Measurements from ENCODE around the gene PEAK3. TPM values are rescaled to one million over a fixed set of nuclear protein-coding genes. Genes with fewer than 3 reads are reported as not detected.

Gene PEAK3
- total and polyA plus RNA-seq, 2 donors (not counting 1 experiment from before 2014, with no cell fraction given): 0.18 to 0.71 TPM

DNA sequence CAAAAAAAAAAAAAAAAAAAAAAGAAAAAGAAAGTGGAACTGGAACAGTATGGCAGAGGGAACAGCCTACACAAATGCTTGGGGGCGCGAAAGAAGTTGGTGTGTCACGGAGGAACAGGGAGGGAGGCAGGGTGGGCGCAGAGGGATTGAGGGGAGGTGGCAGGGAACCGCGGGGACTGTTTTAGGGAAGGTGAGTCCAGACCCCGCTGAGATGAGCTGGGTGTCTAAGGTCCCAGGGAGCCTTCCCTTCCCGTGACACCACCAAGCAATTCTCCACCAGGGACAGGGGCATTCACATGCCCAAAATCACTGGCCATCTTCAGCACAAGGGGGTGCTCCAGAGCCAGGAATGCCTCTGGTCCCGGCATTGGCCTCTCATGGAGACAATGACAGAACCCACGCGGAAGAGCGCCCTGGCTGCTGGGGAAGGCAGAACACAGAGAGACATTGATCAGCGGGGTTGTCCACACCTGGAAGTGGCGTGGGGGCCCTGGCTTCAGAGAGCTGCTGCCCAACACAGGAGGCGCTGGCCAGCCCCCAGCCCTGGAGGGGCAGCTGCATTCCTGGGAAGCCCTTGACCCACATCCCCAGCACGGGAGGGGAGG lies 6.9 kb downstream of the PEAK3 start:
- DNase-seq (peak; percentile 75), ATAC-seq (ENCODE audit: low read depth) (no peak)
- Histone ChIP-seq H3K79me2 (ENCODE audit: control insufficient read depth, insufficient read depth, low read length) (peaks cover 83% of the 10 kb centered on the region), H3K36me3 (replicated peaks in 1 of 2; ENCODE audit: control extremely low read depth in 1 of 2, control insufficient read depth in 1 of 2, extremely low read depth in 1 of 2, insufficient read depth in 2 of 2, low read length in 1 of 2) (peaks cover 0 to 35% of the 10 kb centered on the region in 2 experiments), H3K4me3 (ENCODE audit: control extremely low read depth in 1 of 5, extremely low read depth in 1 of 5, insufficient read depth in 1 of 5, low read depth in 2 of 5, low read length in 4 of 5) (no peak overlapping the region), H2AFZ (ENCODE audit: insufficient read depth, low read depth, low read length, poor library complexity, severe bottlenecking) (no peak overlapping the region), H3K9ac (ENCODE audit: low read length) (no peak overlapping the region), H3K9me3 (ENCODE audit: control extremely low read depth in 1 of 3, control insufficient read depth in 2 of 3, insufficient read depth in 1 of 3, low read length in 2 of 3) (no peaks in the 10 kb centered on the region), H3K27me3 (replicated peaks in 1 of 4; ENCODE audit: control extremely low read depth in 1 of 4, control insufficient read depth in 3 of 4, insufficient read depth in 4 of 4, low read length in 3 of 4) (no peaks in the 10 kb centered on the region), H3K4me2 (replicated peaks; ENCODE audit: low read depth, low read length, poor library complexity, severe bottlenecking) (peak overlapping the region; percentile 37), H3K27ac (ENCODE audit: low read length in 2 of 2) (peak overlapping the region; percentile 18 to 41), H3K4me1 (ENCODE audit: control insufficient read depth in 2 of 2, insufficient read depth in 2 of 2, low read length in 2 of 2) (peaks cover 37 to 53% of the 10 kb centered on the region in 2 donors), H4K20me1 (ENCODE audit: control insufficient read depth, insufficient read depth, low read length, poor library complexity, severe bottlenecking) (peaks cover 68% of the 10 kb centered on the region)
- H3K27me3 Mint-ChIP-seq: no peaks in the 10 kb centered on the region
- H3K9me3 Mint-ChIP-seq (ENCODE audit: insufficient read depth): no peaks in the 10 kb centered on the region
- peak overlapping the region; percentile 84 for H3K27ac Mint-ChIP-seq
- intact Hi-C loops (cut with micrococcal nuclease): loop anchor here (2.0 to 10.0 kb wide), 3 partner anchors 14 to 200 kb away; partner anchors contain the start of gene GADD45B
- ChIA-PET POLR2A (interaction anchor here (0.6 to 10.8 kb wide), 17 partner anchors 13 to 420 kb away, joined by 3 to 134 read pairs (median 5); partner anchors contain the start of gene JSRP1), CTCF (interaction anchor here (0.5 to 7.5 kb wide), 23 partner anchors 8 to 346 kb away, joined by 3 to 66 read pairs (median 4); partner anchors contain the start of genes AP3D1, JSRP1, PLEKHJ1 and SF3A2)
- WGBS (ENCODE audit: insufficient coverage): 79% methylated on average over 14 of the region's 16 CpGs
- H3K4me3 Mint-ChIP-seq: peak overlapping the region; percentile 59
- peaks cover 46% of the 10 kb centered on the region for H3K4me1 Mint-ChIP-seq
- no peak for TF ChIP-seq EZH2 (IDR thresholded peaks at IDR 0.05; ENCODE audit: borderline replicate concordance, insufficient read depth, low read depth, low read length, poor library complexity, severe bottlenecking)
- TF ChIP-seq, protein P1, sequence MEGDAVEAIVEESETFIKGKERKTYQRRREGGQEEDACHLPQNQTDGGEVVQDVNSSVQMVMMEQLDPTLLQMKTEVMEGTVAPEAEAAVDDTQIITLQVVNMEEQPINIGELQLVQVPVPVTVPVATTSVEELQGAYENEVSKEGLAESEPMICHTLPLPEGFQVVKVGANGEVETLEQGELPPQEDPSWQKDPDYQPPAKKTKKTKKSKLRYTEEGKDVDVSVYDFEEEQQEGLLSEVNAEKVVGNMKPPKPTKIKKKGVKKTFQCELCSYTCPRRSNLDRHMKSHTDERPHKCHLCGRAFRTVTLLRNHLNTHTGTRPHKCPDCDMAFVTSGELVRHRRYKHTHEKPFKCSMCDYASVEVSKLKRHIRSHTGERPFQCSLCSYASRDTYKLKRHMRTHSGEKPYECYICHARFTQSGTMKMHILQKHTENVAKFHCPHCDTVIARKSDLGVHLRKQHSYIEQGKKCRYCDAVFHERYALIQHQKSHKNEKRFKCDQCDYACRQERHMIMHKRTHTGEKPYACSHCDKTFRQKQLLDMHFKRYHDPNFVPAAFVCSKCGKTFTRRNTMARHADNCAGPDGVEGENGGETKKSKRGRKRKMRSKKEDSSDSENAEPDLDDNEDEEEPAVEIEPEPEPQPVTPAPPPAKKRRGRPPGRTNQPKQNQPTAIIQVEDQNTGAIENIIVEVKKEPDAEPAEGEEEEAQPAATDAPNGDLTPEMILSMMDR (IDR thresholded peaks at IDR 0.05): peak; percentile 48

Measured in B cell (primary cell).